ENCODE measurements around the gene SYNJ1. TPM values are rescaled to one million over a fixed set of nuclear protein-coding genes. Genes with fewer than 3 reads are reported as not detected.

Gene SYNJ1
- total RNA-seq, 1 donor, result 6.2 TPM

GRCh38 chr21:32687643-32688345 is 40.0 kb downstream of the SYNJ1 start:
- no peaks in the 10 kb centered on the region for H3K4me1 ChIP-seq (ENCODE audit: insufficient read depth, low read length)
- no peaks in the 10 kb centered on the region for H3K27me3 ChIP-seq (ENCODE audit: insufficient read depth, low read length)
- no peak overlapping the region for H3K4me3 ChIP-seq (ENCODE audit: insufficient read depth, low read length)

GRCh38 chr21:32682696-32683474 is 44.9 kb downstream of the SYNJ1 start:
- Histone ChIP-seq H3K79me2 (ENCODE audit: insufficient read depth, low read length) (no peaks in the 10 kb centered on the region), H3K4me3 (ENCODE audit: insufficient read depth, low read length) (no peak overlapping the region), H4K20me1 (ENCODE audit: insufficient read depth, low read length) (no peaks in the 10 kb centered on the region), H3K27me3 (ENCODE audit: insufficient read depth, low read length) (no peaks in the 10 kb centered on the region), H3K36me3 (ENCODE audit: insufficient read depth, low read length) (peaks cover 24% of the 10 kb centered on the region), H2AFZ (ENCODE audit: low read length) (no peak overlapping the region), H3K4me1 (ENCODE audit: insufficient read depth, low read length) (no peaks in the 10 kb centered on the region), H3K27ac (ENCODE audit: low read depth, low read length) (no peak overlapping the region), H3K4me2 (ENCODE audit: insufficient read depth, low read length) (no peak overlapping the region), H3K9me3 (ENCODE audit: low read depth, low read length) (no peaks in the 10 kb centered on the region)
- TF ChIP-seq, protein P1, sequence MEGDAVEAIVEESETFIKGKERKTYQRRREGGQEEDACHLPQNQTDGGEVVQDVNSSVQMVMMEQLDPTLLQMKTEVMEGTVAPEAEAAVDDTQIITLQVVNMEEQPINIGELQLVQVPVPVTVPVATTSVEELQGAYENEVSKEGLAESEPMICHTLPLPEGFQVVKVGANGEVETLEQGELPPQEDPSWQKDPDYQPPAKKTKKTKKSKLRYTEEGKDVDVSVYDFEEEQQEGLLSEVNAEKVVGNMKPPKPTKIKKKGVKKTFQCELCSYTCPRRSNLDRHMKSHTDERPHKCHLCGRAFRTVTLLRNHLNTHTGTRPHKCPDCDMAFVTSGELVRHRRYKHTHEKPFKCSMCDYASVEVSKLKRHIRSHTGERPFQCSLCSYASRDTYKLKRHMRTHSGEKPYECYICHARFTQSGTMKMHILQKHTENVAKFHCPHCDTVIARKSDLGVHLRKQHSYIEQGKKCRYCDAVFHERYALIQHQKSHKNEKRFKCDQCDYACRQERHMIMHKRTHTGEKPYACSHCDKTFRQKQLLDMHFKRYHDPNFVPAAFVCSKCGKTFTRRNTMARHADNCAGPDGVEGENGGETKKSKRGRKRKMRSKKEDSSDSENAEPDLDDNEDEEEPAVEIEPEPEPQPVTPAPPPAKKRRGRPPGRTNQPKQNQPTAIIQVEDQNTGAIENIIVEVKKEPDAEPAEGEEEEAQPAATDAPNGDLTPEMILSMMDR (IDR thresholded peaks at IDR 0.05; ENCODE audit: extremely low read depth, low read depth, low read length), result no peak
- DNase-seq (ENCODE audit: insufficient read length, low spot score, missing footprints), result no peak

More at GRCh38 chr21:32687643-32688345, 40.0 kb downstream of the SYNJ1 start:
- H3K27ac ChIP-seq (ENCODE audit: low read depth, low read length), result no peak overlapping the region
- peaks cover 20% of the 10 kb centered on the region for H3K36me3 ChIP-seq (ENCODE audit: insufficient read depth, low read length)
- H3K4me2 ChIP-seq (ENCODE audit: insufficient read depth, low read length), result no peak overlapping the region
- no peaks in the 10 kb centered on the region for H4K20me1 ChIP-seq (ENCODE audit: insufficient read depth, low read length)
- no peak for DNase-seq (ENCODE audit: insufficient read length, low spot score, missing footprints)
- TF ChIP-seq, protein P1 (IDR thresholded peaks at IDR 0.05; ENCODE audit: extremely low read depth, low read depth, low read length), result no peak
- no peak overlapping the region for H2AFZ ChIP-seq (ENCODE audit: low read length)
- no peaks in the 10 kb centered on the region for H3K79me2 ChIP-seq (ENCODE audit: insufficient read depth, low read length)
- no peaks in the 10 kb centered on the region for H3K9me3 ChIP-seq (ENCODE audit: low read depth, low read length)

DNA sequence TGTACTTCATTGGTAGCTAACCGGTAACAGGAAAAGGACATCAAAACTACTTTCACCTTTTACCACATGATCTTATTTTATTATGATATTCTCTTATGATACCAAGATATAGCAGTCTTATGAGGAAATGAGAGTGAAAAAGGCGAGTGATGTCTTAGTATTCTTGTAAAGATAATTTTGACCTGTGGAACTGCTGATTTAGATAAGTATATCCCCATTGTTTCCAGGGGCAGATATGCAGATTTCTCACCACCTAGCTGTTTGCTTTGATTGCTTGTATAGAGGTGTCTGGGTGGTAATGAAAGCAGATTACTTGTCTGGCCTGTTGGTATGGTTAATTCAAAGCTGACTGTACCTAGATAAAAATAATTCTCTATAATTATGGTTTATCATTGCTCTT is 53.1 kb downstream of the SYNJ1 start:
- no peaks in the 10 kb centered on the region for H3K27me3 ChIP-seq (ENCODE audit: insufficient read depth, low read length)
- no peak overlapping the region for H3K4me3 ChIP-seq (ENCODE audit: insufficient read depth, low read length)
- TF ChIP-seq, protein P1 (IDR thresholded peaks at IDR 0.05; ENCODE audit: extremely low read depth, low read depth, low read length), result no peak
- no peaks in the 10 kb centered on the region for H4K20me1 ChIP-seq (ENCODE audit: insufficient read depth, low read length)
- H3K9me3 ChIP-seq (ENCODE audit: low read depth, low read length), result no peaks in the 10 kb centered on the region
- no peak overlapping the region for H3K27ac ChIP-seq (ENCODE audit: low read depth, low read length)
- no peak for DNase-seq (ENCODE audit: insufficient read length, low spot score, missing footprints)
- no peaks in the 10 kb centered on the region for H3K36me3 ChIP-seq (ENCODE audit: insufficient read depth, low read length)
- no peaks in the 10 kb centered on the region for H3K79me2 ChIP-seq (ENCODE audit: insufficient read depth, low read length)
- H2AFZ ChIP-seq (ENCODE audit: low read length), result no peak overlapping the region
- H3K4me1 ChIP-seq (ENCODE audit: insufficient read depth, low read length), result no peaks in the 10 kb centered on the region
- no peak overlapping the region for H3K4me2 ChIP-seq (ENCODE audit: insufficient read depth, low read length)

DNA sequence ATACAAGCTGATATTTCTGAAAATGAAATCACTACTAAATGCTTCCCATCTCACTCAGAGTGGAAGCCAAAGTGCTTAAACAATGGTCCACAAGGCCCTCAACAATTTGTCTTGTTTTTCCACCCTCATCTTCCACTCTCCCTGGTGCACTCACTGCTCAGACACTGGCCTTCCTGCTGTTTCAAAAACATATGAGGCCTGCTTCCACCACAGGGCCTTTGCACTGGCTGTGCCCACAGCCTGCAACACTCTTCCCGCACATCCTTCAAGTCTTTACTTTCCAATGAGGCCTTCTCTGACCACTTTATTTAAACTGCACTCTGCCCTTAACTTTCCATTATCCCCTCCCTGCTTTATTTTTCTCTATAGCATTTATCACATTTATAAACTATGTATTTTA is 53.8 kb downstream of the SYNJ1 start:
- Histone ChIP-seq H3K4me1 (ENCODE audit: insufficient read depth, low read length) (no peaks in the 10 kb centered on the region), H3K36me3 (ENCODE audit: insufficient read depth, low read length) (peaks cover 3% of the 10 kb centered on the region), H3K4me3 (ENCODE audit: insufficient read depth, low read length) (no peak overlapping the region), H3K4me2 (ENCODE audit: insufficient read depth, low read length) (no peak overlapping the region), H3K79me2 (ENCODE audit: insufficient read depth, low read length) (no peaks in the 10 kb centered on the region), H3K27ac (ENCODE audit: low read depth, low read length) (no peak overlapping the region), H2AFZ (ENCODE audit: low read length) (no peak overlapping the region), H4K20me1 (ENCODE audit: insufficient read depth, low read length) (no peaks in the 10 kb centered on the region), H3K9me3 (ENCODE audit: low read depth, low read length) (no peaks in the 10 kb centered on the region), H3K27me3 (ENCODE audit: insufficient read depth, low read length) (no peaks in the 10 kb centered on the region)
- TF ChIP-seq, protein P1 (IDR thresholded peaks at IDR 0.05; ENCODE audit: extremely low read depth, low read depth, low read length), result no peak
- no peak for DNase-seq (ENCODE audit: insufficient read length, low spot score, missing footprints)

Data from osteoblast (primary cell).